Stimulated activated CD4-positive, alpha-beta T cell treated with anti-CD3 and anti-CD28 coated beads, Interleukin-4, amount 100 ng/mL, for 4 hours (primary cell): ENCODE data around the gene TCN2.
"Not testable (repeated sequence)": the region's sequence is repeated elsewhere in the genome, so short reads cannot be mapped to it uniquely, and the experiment has no call there.

Experiments
- DNase-seq, 2 experiments: peaks; one replicate each; pipeline ENCODE4 v3.0.0-alpha.2; 2020

TCN2 gene

GRCh38 chr22:30578481-30578880, 28.5 kb upstream of the TCN2 start:
- DNase-seq: no peak

- DNase-seq: no peak
Observed at GRCh38 chr22:30580896-30581295, 26.1 kb upstream of the TCN2 start.

- no peak for DNase-seq
Observed at GRCh38 chr22:30582051-30582450, 24.9 kb upstream of the TCN2 start.

GRCh38 chr22:30582788-30583545, 24.0 kb upstream of the TCN2 start:
- DNase-seq: no peak

GRCh38 chr22:30584441-30584840, 22.5 kb upstream of the TCN2 start:
- DNase-seq: no peak

GRCh38 chr22:30586414-30586813, 20.6 kb upstream of the TCN2 start:
- no peak for DNase-seq

GRCh38 chr22:30591191-30591587, 15.8 kb upstream of the TCN2 start:
- DNase-seq: no peak

GRCh38 chr22:30591588-30592359, 15.2 kb upstream of the TCN2 start, which contains the start of gene PES1:
PES1 (minus strand) TSS chr22:30591910; CDS start chr22:30591833, 77 bp downstream.
- DNase-seq: peak; percentile 86 to 95

GRCh38 chr22:30592360-30592713, 14.6 kb upstream of the TCN2 start:
- not testable (repeated sequence) for DNase-seq

- no peak for DNase-seq
Observed at GRCh38 chr22:30596199-30596598, 10.8 kb upstream of the TCN2 start.

- no peak for DNase-seq
Observed at GRCh38 chr22:30596886-30597285, 10.1 kb upstream of the TCN2 start.

- no peak for DNase-seq
Observed at GRCh38 chr22:30598986-30599385, 8.0 kb upstream of the TCN2 start.

- DNase-seq: no peak
Observed at GRCh38 chr22:30600921-30601320, 6.1 kb upstream of the TCN2 start.

- no peak for DNase-seq
Observed at GRCh38 chr22:30601464-30601863, 5.5 kb upstream of the TCN2 start.

GRCh38 chr22:30602049-30602448, 4.9 kb upstream of the TCN2 start:
- peak in 1 of 2 experiments; percentile 15 for DNase-seq

- no peak for DNase-seq
Observed at GRCh38 chr22:30603801-30604200, 3.2 kb upstream of the TCN2 start.

GRCh38 chr22:30604723-30605122, 2.3 kb upstream of the TCN2 start:
- DNase-seq: no peak

GRCh38 chr22:30605449-30606110, 1.4 kb upstream of the TCN2 start:
- DNase-seq: peak; percentile 16 to 22

- DNase-seq: no peak
Observed at GRCh38 chr22:30607300-30607930, 441 bp downstream of the TCN2 start.

- DNase-seq: no peak
Observed at GRCh38 chr22:30607939-30608338, 965 bp downstream of the TCN2 start.

GRCh38 chr22:30609260-30610185, 2.5 kb downstream of the TCN2 start:
- no peak for DNase-seq

- DNase-seq: no peak
Observed at GRCh38 chr22:30610299-30610698, 3.3 kb downstream of the TCN2 start.
